ENCODE data around the gene RUNDC1.

Gene RUNDC1

DNA sequence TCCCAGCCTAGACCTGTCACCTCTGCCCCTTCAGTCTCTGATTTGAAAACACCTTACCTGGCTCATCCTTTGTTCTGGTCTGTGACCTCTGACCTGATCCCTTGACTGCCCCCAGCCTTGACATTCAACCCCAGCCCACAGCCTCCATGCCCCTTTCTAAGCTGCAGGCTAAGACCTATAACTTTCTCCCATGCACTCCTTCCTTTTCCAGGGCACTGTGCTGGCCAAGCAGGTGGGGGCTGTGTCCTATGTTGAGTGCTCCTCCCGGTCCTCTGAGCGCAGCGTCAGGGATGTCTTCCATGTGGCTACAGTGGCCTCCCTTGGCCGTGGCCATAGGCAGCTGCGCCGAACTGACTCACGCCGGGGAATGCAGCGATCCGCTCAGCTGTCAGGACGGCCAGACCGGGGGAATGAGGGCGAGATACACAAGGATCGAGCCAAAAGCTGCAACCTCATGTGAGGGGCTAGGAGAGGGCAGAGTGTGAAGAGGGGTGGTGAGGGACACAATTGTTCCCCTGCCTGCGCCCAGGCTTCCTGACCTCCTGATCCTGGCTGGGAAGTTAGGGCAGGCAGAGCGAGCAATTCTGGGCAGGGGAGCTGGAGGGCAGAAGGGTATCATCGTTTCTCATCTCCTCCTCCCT, 48.0 kb downstream of the RUNDC1 start:
- no peak for DNase-seq
- in situ Hi-C loops (cut with MboI; ENCODE audit: low pct_unique_long_range_greater_than_20kb, low sequenced_read_pairs), result no loop called here

DNA sequence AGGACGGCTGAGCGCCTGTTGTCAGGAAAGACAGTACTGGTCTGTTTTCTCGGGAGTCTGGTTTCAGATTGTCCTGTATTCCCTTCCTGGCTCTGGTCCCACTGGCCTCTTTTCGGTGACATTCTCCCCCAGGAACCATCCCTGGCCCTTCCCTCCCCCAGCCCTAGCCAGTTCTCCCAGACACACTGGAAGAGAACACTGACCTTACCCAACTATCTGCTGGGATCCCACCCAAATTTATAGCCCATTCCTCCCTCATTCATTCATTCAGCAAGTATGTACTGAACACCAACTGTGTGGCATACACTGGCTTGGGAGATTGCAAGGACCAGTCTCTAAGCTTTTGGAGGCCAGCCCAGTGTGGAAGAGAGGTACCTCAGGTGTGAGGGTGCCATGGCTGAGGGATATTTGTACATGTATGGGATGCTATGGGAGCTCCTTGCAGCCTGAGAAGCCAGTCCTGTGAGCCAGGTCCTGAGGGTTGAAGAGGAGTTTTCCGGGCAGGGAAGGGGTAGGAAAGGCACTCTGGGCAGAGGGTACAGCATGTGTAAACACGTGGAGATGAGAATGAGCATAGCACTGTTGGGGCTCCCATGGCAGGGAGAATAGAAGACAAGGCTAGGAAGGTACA, 49.9 kb downstream of the RUNDC1 start:
- DNase-seq, result no peak
- in situ Hi-C loops (cut with MboI; ENCODE audit: low pct_unique_long_range_greater_than_20kb, low sequenced_read_pairs), result no loop called here

DNA sequence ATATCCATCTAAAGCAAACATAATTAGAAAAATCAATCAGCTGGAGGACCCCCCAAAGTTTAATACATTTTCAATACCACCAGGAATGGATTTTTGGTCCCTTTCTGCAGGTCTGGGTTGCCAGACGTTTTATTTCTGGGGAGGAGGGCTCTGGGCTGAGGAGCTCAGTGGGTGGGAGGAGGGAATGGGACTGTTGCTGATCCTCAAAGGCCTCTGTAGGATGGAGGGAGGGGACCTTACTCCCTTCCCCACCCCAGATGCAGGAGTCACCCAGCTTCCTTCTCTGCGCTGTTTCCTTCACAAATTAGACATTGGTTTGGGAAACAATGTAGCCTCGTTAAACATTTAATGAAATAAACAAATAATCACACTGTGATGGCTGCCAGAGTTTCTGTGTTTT, 51.3 kb downstream of the RUNDC1 start:
- DNase-seq, result no peak
- in situ Hi-C loops (cut with MboI; ENCODE audit: low pct_unique_long_range_greater_than_20kb, low sequenced_read_pairs), result no loop called here

- in situ Hi-C loops (cut with MboI; ENCODE audit: low pct_unique_long_range_greater_than_20kb, low sequenced_read_pairs), result no loop called here
- DNase-seq, result no peak
Measured at GRCh38 chr17:43033948-43034881, 53.9 kb downstream of the RUNDC1 start.

GRCh38 chr17:43034894-43035293, 54.5 kb downstream of the RUNDC1 start:
- in situ Hi-C loops (cut with MboI; ENCODE audit: low pct_unique_long_range_greater_than_20kb, low sequenced_read_pairs), result no loop called here
- DNase-seq, result no peak

DNA sequence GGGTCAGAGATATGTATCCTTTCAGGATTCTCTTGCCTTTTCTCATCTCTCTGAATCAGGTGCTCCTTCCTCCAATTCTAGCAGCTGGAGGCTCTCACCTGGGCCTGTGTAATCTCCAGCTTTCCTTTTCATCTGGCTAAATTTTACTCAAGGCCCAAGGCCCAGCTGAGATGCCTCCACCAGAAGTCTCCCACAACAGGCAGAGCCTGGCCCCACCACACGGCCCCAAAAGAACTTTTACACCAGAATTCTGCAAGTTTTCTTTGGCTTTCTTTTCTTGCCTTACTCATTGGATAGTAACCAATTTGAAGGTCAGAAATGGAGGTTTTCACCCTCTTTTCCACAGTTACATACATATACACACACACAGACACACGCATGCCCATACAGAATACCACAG, 59.3 kb downstream of the RUNDC1 start:
- in situ Hi-C loops (cut with MboI; ENCODE audit: low pct_unique_long_range_greater_than_20kb, low sequenced_read_pairs), result no loop called here

GRCh38 chr17:43040655-43041054, 60.3 kb downstream of the RUNDC1 start:
- in situ Hi-C loops (cut with MboI; ENCODE audit: low pct_unique_long_range_greater_than_20kb, low sequenced_read_pairs), result no loop called here
- no peak for DNase-seq

More for the DNA sequence above, 59.3 kb downstream of the RUNDC1 start:
- no peak for DNase-seq

DNA sequence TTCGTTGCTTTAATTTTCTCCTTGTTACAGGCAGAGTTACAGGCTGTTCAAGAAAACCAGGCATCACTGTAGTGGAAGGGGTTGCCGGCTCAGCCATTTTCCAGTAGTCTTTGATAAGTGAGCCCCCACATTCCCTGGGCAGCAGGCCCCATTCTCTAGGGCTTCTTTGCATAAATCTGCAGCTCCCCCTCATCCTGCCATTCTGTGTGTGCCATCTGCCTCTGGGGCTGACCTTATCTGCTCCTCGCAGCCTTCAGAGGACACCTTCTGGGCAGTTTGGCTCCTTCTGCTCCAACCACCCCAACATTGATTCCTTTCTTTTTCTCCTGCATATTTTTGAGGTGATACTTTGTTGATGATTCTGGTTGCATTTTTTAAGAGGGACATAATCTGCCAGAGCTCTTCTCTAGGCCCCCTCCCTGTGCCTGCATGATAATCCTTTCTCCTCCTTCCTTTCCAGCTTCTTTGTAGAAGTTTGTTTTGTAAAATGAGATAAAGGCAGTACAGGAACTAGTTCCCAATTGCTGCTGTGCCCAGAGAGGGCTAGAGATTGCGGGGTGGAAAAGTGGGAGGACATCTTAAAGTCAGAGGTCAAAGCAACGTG, 61.8 kb downstream of the RUNDC1 start:
- in situ Hi-C loops (cut with MboI; ENCODE audit: low pct_unique_long_range_greater_than_20kb, low sequenced_read_pairs), result no loop called here
- no peak for DNase-seq

Data from KBM-7 (cell line).